Activated CD8-positive, alpha-beta T cell treated with anti-CD3 and anti-CD28 coated beads, Interleukin-2, amount 10 ng/mL, durations not matched to agents 7 days and 5 days (primary cell): Measurements from ENCODE around the gene MRPL54. TPM values are rescaled to one million over a fixed set of nuclear protein-coding genes. Genes with fewer than 3 reads are reported as not detected.

Experiments used
- total RNA-seq, 2 experiments: library from RNA; stranded (reverse); gene quantifications; one replicate each; pipeline ENCODE4 v1.2.3, GENCODE V29; 2021

Gene MRPL54
- total RNA-seq, 2 experiments from 2014 or later = 66.9 to 71.4 TPM

Other genes starting within 250 kb of the MRPL54 start
- 1 to 10 TPM; 8.3 to 9.4 TPM for gene TEKTIP1, start 223.5 kb upstream of the MRPL54 start, total RNA-seq
- 10 to 100 TPM; 61.0 to 63.5 TPM for gene MFSD12, start 205.1 kb upstream of the MRPL54 start, total RNA-seq
- gene HMG20B, start 189.7 kb upstream of the MRPL54 start, total RNA-seq = 10 to 100 TPM; 45.0 to 51.2 TPM
- under 1 TPM; 0.26 to 0.31 TPM for gene GIPC3, start 177.2 kb upstream of the MRPL54 start, total RNA-seq
- gene TBXA2R, start 155.8 kb upstream of the MRPL54 start, total RNA-seq = 1 to 10 TPM; 2.6 to 2.8 TPM
- 10 to 100 TPM; 31.2 to 37.0 TPM for gene CACTIN, start 135.9 kb upstream of the MRPL54 start, total RNA-seq
- gene PIP5K1C, start 62.2 kb upstream of the MRPL54 start, total RNA-seq = 10 to 100 TPM; 19.7 to 20.0 TPM
- gene TJP3, start 54.3 kb upstream of the MRPL54 start, total RNA-seq = 1 to 10 TPM; 1.3 TPM
- 10 to 100 TPM; 39.6 to 40.5 TPM for gene APBA3, start 990 bp upstream of the MRPL54 start, total RNA-seq
- gene RAX2, start 9.5 kb downstream of the MRPL54 start, total RNA-seq = not detected
- gene MATK, start 23.7 kb downstream of the MRPL54 start, total RNA-seq = 10 to 100 TPM; 39.9 to 44.0 TPM
- under 1 TPM; 0.24 to 0.42 TPM for gene ZFR2, start 106.4 kb downstream of the MRPL54 start, total RNA-seq
- not detected for gene ATCAY, start 118.0 kb downstream of the MRPL54 start, total RNA-seq
- gene NMRK2, start 170.4 kb downstream of the MRPL54 start, total RNA-seq = not detected
- 10 to 100 TPM; 43.0 to 44.9 TPM for gene DAPK3, start 208.4 kb downstream of the MRPL54 start, total RNA-seq
- gene EEF2, start 222.8 kb downstream of the MRPL54 start, total RNA-seq = 1,000 to 10,000 TPM; 1,524 to 1,558 TPM
- 10 to 100 TPM; 34.2 to 35.6 TPM for gene PIAS4, start 245.1 kb downstream of the MRPL54 start, total RNA-seq